Neural cell (in vitro differentiated cells): ENCODE measurements around the gene MYOF. TPM values are rescaled to one million over a fixed set of nuclear protein-coding genes. Genes with fewer than 3 reads are reported as not detected.

Source experiments
- H2AFZ ChIP-seq: fragments of 200-600, 300-800 bp; sonication (generic), shearing (Covaris generic); 2 replicates; pipeline ENCODE4 v1.6.0; 2014; ENCODE audit warnings: low read depth, mild to moderate bottlenecking, antibody characterized with exemption, low read length, moderate library complexity
- H3F3A ChIP-seq: fragments of 200-600 bp; shearing (Covaris generic); 2 replicates; pipeline ENCODE4 v1.6.1; 2016; ENCODE audit warnings: mild to moderate bottlenecking, moderate library complexity, mixed read lengths, antibody characterized with exemption, low read length; ENCODE audit not compliant: insufficient read depth, poor library complexity, severe bottlenecking
- H3K27ac ChIP-seq: fragments of 200-600, 300-800 bp; sonication (generic), shearing (Covaris generic); 2 replicates; pipeline ENCODE4 v1.5.1; 2014; ENCODE audit warnings: mild to moderate bottlenecking, low read length, moderate library complexity
- H3K27me3 ChIP-seq: fragments of 300-800, 200-600 bp; sonication (generic), shearing (Covaris generic); 2 replicates; pipeline ENCODE4 v1.6.0; 2014; ENCODE audit warnings: mild to moderate bottlenecking, low read depth, low read length, moderate library complexity; ENCODE audit not compliant: insufficient read depth
- H3K36me3 ChIP-seq: fragments of 300-800, 200-600 bp; sonication (generic), shearing (Covaris generic); 2 replicates; pipeline ENCODE4 v1.5.1; 2014; ENCODE audit warnings: mild to moderate bottlenecking, antibody characterized with exemption, low read length, moderate library complexity; ENCODE audit not compliant: insufficient read depth
- H3K4me2 ChIP-seq: fragments of 300-800, 200-600 bp; sonication (generic), shearing (Covaris generic); 2 replicates; pipeline ENCODE4 v1.6.0; 2014; ENCODE audit warnings: mild to moderate bottlenecking, low read length
- H3K4me3 ChIP-seq: fragments of 300-800, 200-600 bp; sonication (generic), shearing (Covaris generic); 2 replicates; pipeline ENCODE4 v1.5.1; 2014; ENCODE audit warnings: mild to moderate bottlenecking, low read length, moderate library complexity
- H3K79me2 ChIP-seq: fragments of 200-600 bp; shearing (Covaris generic); replicated peaks from 2 replicates; pipeline ENCODE4 v1.6.0; 2014; ENCODE audit warnings: mild to moderate bottlenecking, low read length, moderate library complexity; ENCODE audit not compliant: insufficient read depth
- H3K9ac ChIP-seq: fragments of 300-800, 200-600 bp; sonication (generic), shearing (Covaris generic); 2 replicates; pipeline ENCODE4 v1.6.1; 2016; ENCODE audit warnings: mild to moderate bottlenecking, low read length, mixed read lengths
- H3K9me2 ChIP-seq: fragments of 200-600 bp; shearing (Covaris generic); 2 replicates; pipeline ENCODE4 v1.6.1; 2016; ENCODE audit warnings: mild to moderate bottlenecking, low read length, mixed read lengths; ENCODE audit not compliant: insufficient read depth
- H3K9me3 ChIP-seq: fragments of 200-600, 300-800 bp; sonication (generic), shearing (Covaris generic); 2 replicates; pipeline ENCODE4 v1.6.1; 2016; ENCODE audit warnings: mild to moderate bottlenecking, mixed run types, low read length, moderate library complexity, mixed read lengths
- H4K20me1 ChIP-seq: fragments of 200-600 bp; shearing (Covaris generic); 2 replicates; pipeline ENCODE4 v1.6.1; 2016; ENCODE audit warnings: mild to moderate bottlenecking, mixed run types; ENCODE audit not compliant: insufficient read depth
- EP300 ChIP-seq: fragments of 450-650 bp; conservative IDR thresholded peaks from 2 replicates; pipeline ENCODE4 v1.6.1; 2014; ENCODE audit warnings: antibody characterized with exemption, mild to moderate bottlenecking, moderate library complexity; ENCODE audit not compliant: poor library complexity, severe bottlenecking
- EZH2 ChIP-seq: fragments of 200-600, 300-800 bp; shearing (Covaris generic), sonication (generic); IDR thresholded peaks from 2 replicates; pipeline ENCODE4 v1.6.1; 2014; ENCODE audit warnings: antibody characterized with exemption, low read length, borderline replicate concordance, mild to moderate bottlenecking; ENCODE audit not compliant: insufficient read depth, poor library complexity, severe bottlenecking
- MXI1 ChIP-seq: fragments of 450-650 bp; conservative IDR thresholded peaks from 2 replicates; pipeline ENCODE4 v1.6.1; 2014; ENCODE audit warnings: antibody characterized with exemption, mild to moderate bottlenecking; ENCODE audit not compliant: poor library complexity, severe bottlenecking
- POLR2AphosphoS5 ChIP-seq: IDR thresholded peaks from 2 replicates; pipeline ENCODE4 v1.6.1; 2012
- RAD21 ChIP-seq: fragments of 450-650 bp; conservative IDR thresholded peaks from 2 replicates; pipeline ENCODE4 v1.6.1; 2014; ENCODE audit warnings: antibody characterized with exemption, mild to moderate bottlenecking, moderate library complexity
- SMC3 ChIP-seq: fragments of 450-650 bp; conservative IDR thresholded peaks from 2 replicates; pipeline ENCODE4 v1.6.1; 2014; ENCODE audit warnings: antibody characterized with exemption, mild to moderate bottlenecking, moderate library complexity; ENCODE audit not compliant: poor library complexity
- TAF1 ChIP-seq: IDR thresholded peaks from 2 replicates; pipeline ENCODE4 v1.6.1; 2012; ENCODE audit warnings: low read depth
- polyA plus RNA-seq: library from polyadenylated mRNA; depleted of rRNA; stranded (reverse); fragments of >200 nt; gene quantifications from 2 replicates; pipeline ENCODE4 v1.2.3, GENCODE V29; 2014
- TF ChIP-seq, protein P1 (sequence below): fragments of 450-650 bp; IDR thresholded peaks from 2 replicates; pipeline ENCODE4 v1.5.1; 2014; ENCODE audit warnings: antibody characterized with exemption, mild to moderate bottlenecking, moderate library complexity; ENCODE audit not compliant: poor library complexity, severe bottlenecking
- TF ChIP-seq, protein P2 (sequence below): IDR thresholded peaks from 2 replicates; pipeline ENCODE4 v1.6.1; 2012; ENCODE audit warnings: borderline replicate concordance

The MYOF gene
- polyA plus RNA-seq, 1 donor from 2014 or later, result 0.47 TPM

DNA sequence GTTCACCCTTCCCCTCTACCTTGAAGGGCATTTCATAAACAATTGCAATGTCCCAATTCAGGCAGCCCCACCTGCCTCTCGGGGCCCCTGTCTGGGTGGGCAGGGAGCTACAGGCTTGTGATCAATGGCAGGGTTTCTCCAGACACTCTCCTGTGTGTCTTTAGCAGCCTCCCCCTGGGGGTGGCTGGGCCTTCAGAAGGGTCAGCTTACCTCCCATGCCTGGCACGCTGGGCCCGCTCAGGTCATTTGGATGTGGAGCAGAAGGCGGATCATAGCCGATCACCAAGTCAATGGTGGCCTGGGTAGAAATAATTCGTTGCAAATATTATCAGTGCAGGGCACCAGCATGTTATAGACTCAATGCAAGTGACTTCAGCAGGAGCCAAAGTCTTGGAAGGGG, 56.3 kb downstream of the MYOF start:
- Histone ChIP-seq H3K36me3 (no peaks in the 10 kb centered on the region), H2AFZ (no peak overlapping the region), H3K9me2 (no peaks in the 10 kb centered on the region), H3K4me2 (no peak overlapping the region), H3K4me3 (no peak overlapping the region), H4K20me1 (no peaks in the 10 kb centered on the region), H3K9ac (no peak overlapping the region), H3K79me2 (no peaks in the 10 kb centered on the region), H3K27ac (no peak overlapping the region), H3F3A (no peaks in the 10 kb centered on the region), H3K27me3 (no peaks in the 10 kb centered on the region), H3K9me3 (no peaks in the 10 kb centered on the region)
- no peak for TF ChIP-seq RAD21
- TF ChIP-seq, protein P1, sequence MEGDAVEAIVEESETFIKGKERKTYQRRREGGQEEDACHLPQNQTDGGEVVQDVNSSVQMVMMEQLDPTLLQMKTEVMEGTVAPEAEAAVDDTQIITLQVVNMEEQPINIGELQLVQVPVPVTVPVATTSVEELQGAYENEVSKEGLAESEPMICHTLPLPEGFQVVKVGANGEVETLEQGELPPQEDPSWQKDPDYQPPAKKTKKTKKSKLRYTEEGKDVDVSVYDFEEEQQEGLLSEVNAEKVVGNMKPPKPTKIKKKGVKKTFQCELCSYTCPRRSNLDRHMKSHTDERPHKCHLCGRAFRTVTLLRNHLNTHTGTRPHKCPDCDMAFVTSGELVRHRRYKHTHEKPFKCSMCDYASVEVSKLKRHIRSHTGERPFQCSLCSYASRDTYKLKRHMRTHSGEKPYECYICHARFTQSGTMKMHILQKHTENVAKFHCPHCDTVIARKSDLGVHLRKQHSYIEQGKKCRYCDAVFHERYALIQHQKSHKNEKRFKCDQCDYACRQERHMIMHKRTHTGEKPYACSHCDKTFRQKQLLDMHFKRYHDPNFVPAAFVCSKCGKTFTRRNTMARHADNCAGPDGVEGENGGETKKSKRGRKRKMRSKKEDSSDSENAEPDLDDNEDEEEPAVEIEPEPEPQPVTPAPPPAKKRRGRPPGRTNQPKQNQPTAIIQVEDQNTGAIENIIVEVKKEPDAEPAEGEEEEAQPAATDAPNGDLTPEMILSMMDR, result no peak
- TF ChIP-seq TAF1, result no peak
- TF ChIP-seq POLR2AphosphoS5, result no peak
- TF ChIP-seq MXI1, result no peak
- TF ChIP-seq EP300, result no peak
- TF ChIP-seq SMC3, result no peak
- TF ChIP-seq, protein P2, sequence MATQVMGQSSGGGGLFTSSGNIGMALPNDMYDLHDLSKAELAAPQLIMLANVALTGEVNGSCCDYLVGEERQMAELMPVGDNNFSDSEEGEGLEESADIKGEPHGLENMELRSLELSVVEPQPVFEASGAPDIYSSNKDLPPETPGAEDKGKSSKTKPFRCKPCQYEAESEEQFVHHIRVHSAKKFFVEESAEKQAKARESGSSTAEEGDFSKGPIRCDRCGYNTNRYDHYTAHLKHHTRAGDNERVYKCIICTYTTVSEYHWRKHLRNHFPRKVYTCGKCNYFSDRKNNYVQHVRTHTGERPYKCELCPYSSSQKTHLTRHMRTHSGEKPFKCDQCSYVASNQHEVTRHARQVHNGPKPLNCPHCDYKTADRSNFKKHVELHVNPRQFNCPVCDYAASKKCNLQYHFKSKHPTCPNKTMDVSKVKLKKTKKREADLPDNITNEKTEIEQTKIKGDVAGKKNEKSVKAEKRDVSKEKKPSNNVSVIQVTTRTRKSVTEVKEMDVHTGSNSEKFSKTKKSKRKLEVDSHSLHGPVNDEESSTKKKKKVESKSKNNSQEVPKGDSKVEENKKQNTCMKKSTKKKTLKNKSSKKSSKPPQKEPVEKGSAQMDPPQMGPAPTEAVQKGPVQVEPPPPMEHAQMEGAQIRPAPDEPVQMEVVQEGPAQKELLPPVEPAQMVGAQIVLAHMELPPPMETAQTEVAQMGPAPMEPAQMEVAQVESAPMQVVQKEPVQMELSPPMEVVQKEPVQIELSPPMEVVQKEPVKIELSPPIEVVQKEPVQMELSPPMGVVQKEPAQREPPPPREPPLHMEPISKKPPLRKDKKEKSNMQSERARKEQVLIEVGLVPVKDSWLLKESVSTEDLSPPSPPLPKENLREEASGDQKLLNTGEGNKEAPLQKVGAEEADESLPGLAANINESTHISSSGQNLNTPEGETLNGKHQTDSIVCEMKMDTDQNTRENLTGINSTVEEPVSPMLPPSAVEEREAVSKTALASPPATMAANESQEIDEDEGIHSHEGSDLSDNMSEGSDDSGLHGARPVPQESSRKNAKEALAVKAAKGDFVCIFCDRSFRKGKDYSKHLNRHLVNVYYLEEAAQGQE, result no peak
- no peak for TF ChIP-seq EZH2

DNA sequence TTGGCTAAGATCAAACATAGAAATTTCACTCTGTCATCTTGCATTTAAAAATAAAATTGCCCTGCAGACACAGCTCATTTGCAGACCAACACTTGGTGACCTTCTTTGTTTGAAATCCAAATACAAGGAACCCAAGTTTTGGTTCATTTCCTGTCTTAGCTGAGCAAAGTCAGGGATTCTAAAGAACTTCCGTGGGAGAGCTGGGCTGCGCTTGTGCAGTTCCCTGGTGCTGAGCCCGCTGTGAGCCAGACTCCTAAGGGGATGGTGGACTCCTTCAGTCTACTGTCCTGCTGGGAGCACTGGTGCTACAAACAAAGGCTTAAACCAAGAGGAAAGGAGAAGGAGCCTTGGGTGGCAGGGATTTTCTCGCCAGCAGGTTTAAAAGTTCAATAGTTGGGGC, 60.0 kb downstream of the MYOF start:
- TF ChIP-seq EP300, result no peak
- TF ChIP-seq, protein P2, result no peak
- no peak for TF ChIP-seq EZH2
- TF ChIP-seq POLR2AphosphoS5, result no peak
- TF ChIP-seq, protein P1, result no peak
- no peak for TF ChIP-seq TAF1
- TF ChIP-seq SMC3, result no peak
- TF ChIP-seq RAD21, result no peak
- TF ChIP-seq MXI1, result no peak
- Histone ChIP-seq H3K9me2 (no peaks in the 10 kb centered on the region), H2AFZ (no peak overlapping the region), H3K36me3 (no peaks in the 10 kb centered on the region), H3K27ac (no peak overlapping the region), H3K4me3 (no peak overlapping the region), H3F3A (no peaks in the 10 kb centered on the region), H3K79me2 (no peaks in the 10 kb centered on the region), H3K9ac (no peak overlapping the region), H3K4me2 (no peak overlapping the region), H4K20me1 (no peaks in the 10 kb centered on the region), H3K9me3 (no peaks in the 10 kb centered on the region), H3K27me3 (no peaks in the 10 kb centered on the region)
